Caco-2 (cell line): ENCODE results near the gene GPC1. TPM values are rescaled to one million over a fixed set of nuclear protein-coding genes. Genes with fewer than 3 reads are reported as not detected.

Source experiments
- BruUV-seq: library from RNA; stranded (reverse); fragments of 400-500 nt; replicated peaks from 2 replicates; lab custom pipeline; 2021; lab: Mats Ljungman, UMichigan
- CTCF ChIA-PET: fragments of 300-600 bp; sonication (Branson Sonifier 250); formaldehyde crosslinking; loops from one replicate; lab custom pipeline; 2022; ENCODE audit warnings: antibody characterized with exemption; lab: Charles Lee
- POLR2A ChIA-PET: fragments of 300-600 bp; sonication (Branson Sonifier 250); formaldehyde crosslinking; loops from one replicate; lab custom pipeline; 2022; ENCODE audit warnings: antibody characterized with exemption; lab: Charles Lee
- DNase-seq, 2 experiments: peaks; one replicate each; pipeline versions ENCODE4 v3.0.0 to v3.0.0-alpha.2; 2020 to 2022
- H3K27me3 ChIP-seq: replicated peaks from 2 replicates; pipeline ENCODE4 v1.6.0; 2011; ENCODE audit warnings: low read length; ENCODE audit not compliant: control insufficient read depth, insufficient read depth
- H3K36me3 ChIP-seq: 2 replicates; pipeline ENCODE4 v1.5.1; 2011; ENCODE audit warnings: low read length; ENCODE audit not compliant: control insufficient read depth, insufficient read depth
- H3K4me1 ChIP-seq: fragments of 250-450 bp; sonication (Bioruptor Pico); 2 replicates; pipeline ENCODE4 v1.5.1; 2020; ENCODE audit warnings: mild to moderate bottlenecking
- H3K4me3 ChIP-seq: 2 replicates; pipeline ENCODE4 v1.5.1; 2011; ENCODE audit warnings: low read depth, mild to moderate bottlenecking, control low read depth, low read length
- H3K9me3 ChIP-seq: fragments of 250-450 bp; sonication (Bioruptor Pico); 2 replicates; pipeline ENCODE4 v1.5.1; 2020; ENCODE audit warnings: mild to moderate bottlenecking, moderate library complexity
- H3K27ac Mint-ChIP-seq: one replicate; pipeline ENCODE4 v1.8.0; 2022; ENCODE audit warnings: mixed read lengths; ENCODE audit not compliant: unreplicated experiment
- H3K27me3 Mint-ChIP-seq: one replicate; pipeline ENCODE4 v1.8.0; 2022; ENCODE audit warnings: mixed read lengths; ENCODE audit not compliant: insufficient read depth, unreplicated experiment
- H3K36me3 Mint-ChIP-seq: one replicate; pipeline ENCODE4 v1.8.0; 2022; ENCODE audit warnings: mild to moderate bottlenecking, mixed read lengths; ENCODE audit not compliant: insufficient read depth, unreplicated experiment
- H3K4me1 Mint-ChIP-seq: one replicate; pipeline ENCODE4 v1.8.0; 2022; ENCODE audit warnings: low read depth, mixed read lengths; ENCODE audit not compliant: unreplicated experiment
- H3K4me3 Mint-ChIP-seq: one replicate; pipeline ENCODE4 v1.8.0; 2022; ENCODE audit warnings: mild to moderate bottlenecking, moderate library complexity, mixed read lengths; ENCODE audit not compliant: unreplicated experiment
- H3K9me3 Mint-ChIP-seq: one replicate; pipeline ENCODE4 v1.8.0; 2022; ENCODE audit warnings: mixed read lengths; ENCODE audit not compliant: unreplicated experiment
- CTCF ChIP-seq, 2 experiments: fragments of 200-600 bp in 1 of 2; IDR thresholded peaks; 1 replicate in 1 of 2; 2 replicates in 1 of 2; pipeline versions ENCODE4 v1.5.1 to v1.8.0; 2011 to 2022; ENCODE audit warnings: antibody characterized with exemption in 1 of 2, control low read depth in 1 of 2, inconsistent platforms in 1 of 2, low read depth in 1 of 2, low read length in 1 of 2, mild to moderate bottlenecking in 1 of 2, moderate library complexity in 1 of 2; ENCODE audit not compliant: insufficient read depth in 1 of 2, severe bottlenecking in 1 of 2, unreplicated experiment in 1 of 2
- intact Hi-C: fragments of 100-400 bp; cut with micrococcal nuclease; formaldehyde crosslinking; loops from one replicate; pipeline ENCODE4 v1.10.0; 2022; ENCODE audit not compliant: unreplicated experiment
- total RNA-seq: library from RNA; stranded (reverse); gene quantifications from 2 replicates; pipeline ENCODE4 v1.2.3, GENCODE V29; 2022

The GPC1 gene
- total RNA-seq, 1 experiment from 2014 or later, result 45.2 TPM

GRCh38 chr2:240500561-240501423 is 65.3 kb downstream of the GPC1 start:
- Mint-ChIP-seq H3K27ac (no peak overlapping the region), H3K36me3 (no peaks in the 10 kb centered on the region), H3K27me3 (no peaks in the 10 kb centered on the region), H3K4me1 (no peaks in the 10 kb centered on the region), H3K9me3 (peaks cover 8% of the 10 kb centered on the region), H3K4me3 (no peak overlapping the region)
- CTCF ChIA-PET, result no interaction called here
- intact Hi-C loops, result no loop called here
- Histone ChIP-seq H3K9me3 (no peaks in the 10 kb centered on the region), H3K4me1 (no peaks in the 10 kb centered on the region), H3K36me3 (no peaks in the 10 kb centered on the region), H3K4me3 (no peak overlapping the region), H3K27me3 (no peaks in the 10 kb centered on the region)
- POLR2A ChIA-PET, result no interaction called here
- TF ChIP-seq CTCF (IDR thresholded peaks at IDR 0.05; ENCODE audit: insufficient read depth in 1 of 2, low read depth in 1 of 2, low read length in 1 of 2, severe bottlenecking in 1 of 2, unreplicated experiment in 1 of 2), result no peak
- peak in 1 of 2 experiments; percentile 18 for DNase-seq
- no TSS peak for BruUV-seq

GRCh38 chr2:240501531-240501991 is 66.1 kb downstream of the GPC1 start:
- ChIA-PET CTCF (no interaction called here), POLR2A (no interaction called here)
- Histone ChIP-seq H3K9me3 (no peaks in the 10 kb centered on the region), H3K4me3 (no peak overlapping the region), H3K27me3 (no peaks in the 10 kb centered on the region), H3K36me3 (no peaks in the 10 kb centered on the region), H3K4me1 (no peaks in the 10 kb centered on the region)
- Mint-ChIP-seq H3K4me3 (no peak overlapping the region), H3K27me3 (no peaks in the 10 kb centered on the region), H3K27ac (no peak overlapping the region), H3K36me3 (no peaks in the 10 kb centered on the region), H3K9me3 (peaks cover under 1% of the 10 kb centered on the region), H3K4me1 (no peaks in the 10 kb centered on the region)
- TF ChIP-seq CTCF (IDR thresholded peaks at IDR 0.05; ENCODE audit: insufficient read depth in 1 of 2, low read depth in 1 of 2, low read length in 1 of 2, severe bottlenecking in 1 of 2, unreplicated experiment in 1 of 2), result no peak
- DNase-seq, result peak in 1 of 2 experiments; percentile 7
- intact Hi-C loops, result no loop called here
- no TSS peak for BruUV-seq

GRCh38 chr2:240502059-240502429 is 66.6 kb downstream of the GPC1 start:
- Mint-ChIP-seq H3K36me3 (no peaks in the 10 kb centered on the region), H3K9me3 (no peaks in the 10 kb centered on the region), H3K27ac (no peak overlapping the region), H3K4me3 (no peak overlapping the region), H3K27me3 (no peaks in the 10 kb centered on the region), H3K4me1 (no peaks in the 10 kb centered on the region)
- CTCF ChIA-PET, result no interaction called here
- no peaks in the 10 kb centered on the region for H3K36me3 ChIP-seq
- no peak overlapping the region for H3K4me3 ChIP-seq
- intact Hi-C loops, result no loop called here
- DNase-seq, result peak in 1 of 2 experiments; percentile 12
- POLR2A ChIA-PET, result no interaction called here
- no peaks in the 10 kb centered on the region for H3K27me3 ChIP-seq
- TF ChIP-seq CTCF (IDR thresholded peaks at IDR 0.05; ENCODE audit: insufficient read depth in 1 of 2, low read depth in 1 of 2, low read length in 1 of 2, severe bottlenecking in 1 of 2, unreplicated experiment in 1 of 2), result no peak
- no TSS peak for BruUV-seq
- no peaks in the 10 kb centered on the region for H3K9me3 ChIP-seq
- no peaks in the 10 kb centered on the region for H3K4me1 ChIP-seq
